KMS-11 (cell line): ENCODE measurements around the gene FOCAD.

Experiments
- H2AFZ ChIP-seq: fragments of 200-600 bp; sonication (generic); 2 replicates; pipeline ENCODE4 v1.6.1; 2016; ENCODE audit warnings: antibody characterized with exemption, mixed run types, low read depth
- H3K27ac ChIP-seq: fragments of 200-600 bp; sonication (generic); 2 replicates; pipeline ENCODE4 v1.6.1; 2016; ENCODE audit warnings: mild to moderate bottlenecking, mixed run types
- H3K27me3 ChIP-seq: fragments of 200-600 bp; sonication (generic); 2 replicates; pipeline ENCODE4 v1.6.1; 2017; ENCODE audit warnings: mild to moderate bottlenecking, low read depth, mixed run types, moderate library complexity; ENCODE audit not compliant: insufficient read depth
- H3K36me3 ChIP-seq: fragments of 200-600 bp; sonication (generic); 2 replicates; pipeline ENCODE4 v1.6.1; 2017; ENCODE audit warnings: mild to moderate bottlenecking, mixed run types; ENCODE audit not compliant: insufficient read depth
- H3K4me1 ChIP-seq: fragments of 200-600 bp; sonication (generic); 2 replicates; pipeline ENCODE4 v1.6.1; 2016; ENCODE audit warnings: mild to moderate bottlenecking, low read depth, mixed run types; ENCODE audit not compliant: poor library complexity, severe bottlenecking
- H3K4me2 ChIP-seq: fragments of 200-600 bp; sonication (generic); 2 replicates; pipeline ENCODE4 v1.7.0; 2016; ENCODE audit warnings: mild to moderate bottlenecking, mixed run types
- H3K4me3 ChIP-seq: fragments of 200-600 bp; sonication (generic); IDR thresholded peaks from 2 replicates; pipeline ENCODE4 v1.6.1; 2017; ENCODE audit warnings: low read depth, low read length, mixed read lengths; ENCODE audit not compliant: insufficient read depth
- H3K79me2 ChIP-seq: fragments of 200-600 bp; sonication (generic); 2 replicates; pipeline ENCODE4 v1.6.1; 2016; ENCODE audit warnings: low read depth, mixed run types; ENCODE audit not compliant: insufficient read depth
- H3K9ac ChIP-seq: fragments of 200-600 bp; sonication (generic); 2 replicates; pipeline ENCODE4 v1.6.1; 2016; ENCODE audit warnings: mild to moderate bottlenecking, mixed run types
- H4K20me1 ChIP-seq: fragments of 200-600 bp; sonication (generic); 2 replicates; pipeline ENCODE4 v1.6.1; 2016; ENCODE audit warnings: mild to moderate bottlenecking, mixed run types; ENCODE audit not compliant: insufficient read depth
- CTCF ChIP-seq: fragments of 200-600 bp; sonication (generic); conservative IDR thresholded peaks from 2 replicates; pipeline ENCODE4 v1.6.1; 2017; ENCODE audit warnings: low read depth, mild to moderate bottlenecking, antibody characterized with exemption, low read length, moderate library complexity, mixed read lengths

Gene FOCAD

GRCh38 chr9:20784196-20784595, 100.1 kb downstream of the FOCAD start:
- Histone ChIP-seq H2AFZ (no peak overlapping the region), H3K4me3 (no peak overlapping the region), H3K27ac (no peak overlapping the region)

GRCh38 chr9:20786807-20787206, 102.7 kb downstream of the FOCAD start:
- Histone ChIP-seq H3K4me2 (no peak overlapping the region), H2AFZ (no peak overlapping the region), H3K4me3 (no peak overlapping the region), H3K27ac (no peak overlapping the region), H3K4me1 (no peaks in the 10 kb centered on the region), H4K20me1 (no peaks in the 10 kb centered on the region), H3K27me3 (no peaks in the 10 kb centered on the region), H3K36me3 (no peaks in the 10 kb centered on the region), H3K79me2 (no peaks in the 10 kb centered on the region), H3K9ac (no peak overlapping the region)
- TF ChIP-seq CTCF: no peak

More at GRCh38 chr9:20784196-20784595, 100.1 kb downstream of the FOCAD start:
- Histone ChIP-seq H3K9ac (no peak overlapping the region), H3K4me1 (no peaks in the 10 kb centered on the region), H4K20me1 (no peaks in the 10 kb centered on the region), H3K36me3 (no peaks in the 10 kb centered on the region), H3K27me3 (no peaks in the 10 kb centered on the region), H3K79me2 (no peaks in the 10 kb centered on the region), H3K4me2 (no peak overlapping the region)
- no peak for TF ChIP-seq CTCF

- H4K20me1 ChIP-seq: no peaks in the 10 kb centered on the region
- no peak overlapping the region for H3K27ac ChIP-seq
- no peaks in the 10 kb centered on the region for H3K27me3 ChIP-seq
- no peaks in the 10 kb centered on the region for H3K79me2 ChIP-seq
- no peaks in the 10 kb centered on the region for H3K4me1 ChIP-seq
- H3K4me2 ChIP-seq: no peak overlapping the region
- TF ChIP-seq CTCF: no peak
- H3K4me3 ChIP-seq: no peak overlapping the region
- H3K36me3 ChIP-seq: no peaks in the 10 kb centered on the region
- no peak overlapping the region for H2AFZ ChIP-seq
- no peak overlapping the region for H3K9ac ChIP-seq
Measured at GRCh38 chr9:20788526-20789451, 104.7 kb downstream of the FOCAD start.

- Histone ChIP-seq H3K27ac (no peak overlapping the region), H3K9ac (no peak overlapping the region), H4K20me1 (no peaks in the 10 kb centered on the region), H2AFZ (no peak overlapping the region), H3K36me3 (no peaks in the 10 kb centered on the region), H3K27me3 (no peaks in the 10 kb centered on the region), H3K4me3 (no peak overlapping the region), H3K4me1 (no peaks in the 10 kb centered on the region), H3K79me2 (no peaks in the 10 kb centered on the region), H3K4me2 (no peak overlapping the region)
- no peak for TF ChIP-seq CTCF
Measured at GRCh38 chr9:20790721-20791120, 106.7 kb downstream of the FOCAD start.
